HCT116 (cell line): ENCODE data around the gene AXL. TPM values are rescaled to one million over a fixed set of nuclear protein-coding genes. Genes with fewer than 3 reads are reported as not detected.

Experiments used
- ATAC-seq: fragments of 200-7000 bp; cut with Tn5 transposase; 2 replicates; pipeline ENCODE4 v1.9.1; 2020; ENCODE audit warnings: mild to moderate bottlenecking, moderate library complexity
- BruUV-seq: library from RNA; stranded (reverse); fragments of 400-500 nt; replicated peaks from 2 replicates; lab custom pipeline; 2021; lab: Mats Ljungman, UMichigan
- CTCF ChIA-PET: fragments of 300-600 bp; sonication (Branson Sonifier 250); formaldehyde crosslinking; loops from one replicate; lab custom pipeline; 2021; ENCODE audit warnings: antibody characterized with exemption; lab: Charles Lee
- POLR2A ChIA-PET: fragments of 300-600, 350-600 bp; sonication (Branson Sonifier 250); formaldehyde crosslinking; loops from one replicate; lab custom pipeline; 2021; ENCODE audit warnings: antibody characterized with exemption; lab: Charles Lee
- RAD21 ChIA-PET, 2 experiments: fragments of 300-600 bp; sonication (Branson Sonifier 250); formaldehyde crosslinking; loops; one replicate each; lab custom pipeline; 2023; ENCODE audit warnings: low total read pairs in 2 of 2; ENCODE audit not compliant: uncharacterized antibody in 2 of 2, unreplicated experiment in 2 of 2, low non-redundant PET in 1 of 2; lab: Charles Lee
- DNase-seq: peaks from one replicate; pipeline ENCODE4 v3.0.0-alpha.2; 2010; ENCODE audit warnings: low read depth, low spot score
- H2AFZ ChIP-seq: fragments of 200-600 bp; shearing (Covaris generic), sonication (generic); 2 replicates; pipeline ENCODE4 v1.6.1; 2017; ENCODE audit warnings: low read depth, mixed run types, mixed read lengths, antibody characterized with exemption, low read length; ENCODE audit not compliant: poor library complexity, severe bottlenecking
- H3K27ac ChIP-seq: 2 replicates; pipeline ENCODE4 v1.5.1; 2012; ENCODE audit warnings: low read depth, low read length
- H3K27me3 ChIP-seq: fragments of 200-600 bp; sonication (generic); 2 replicates; pipeline ENCODE4 v1.6.1; 2016; ENCODE audit warnings: mixed run types, low read length, mixed read lengths; ENCODE audit not compliant: insufficient read depth
- H3K36me3 ChIP-seq, 2 experiments: fragments of 200-500 bp in 1 of 2; fragments of 200-600 bp in 1 of 2; sonication (Bioruptor generic) in 1 of 2; sonication (generic) in 1 of 2; 2 replicates each; pipeline versions ENCODE4 v1.5.1 to v1.6.1; 2014 to 2016; ENCODE audit warnings: low read length in 2 of 2, inconsistent platforms in 1 of 2, mixed read lengths in 1 of 2, mixed run types in 1 of 2; ENCODE audit not compliant: insufficient read depth in 2 of 2, control insufficient read depth in 1 of 2
- H3K4me1 ChIP-seq, 2 experiments: fragments of 200-600 bp in 1 of 2; sonication (generic) in 1 of 2; 2 replicates each; pipeline versions ENCODE4 v1.5.1 to v1.6.1; 2012 to 2017; ENCODE audit warnings: low read length in 2 of 2, inconsistent platforms in 1 of 2, mild to moderate bottlenecking in 1 of 2, mixed read lengths in 1 of 2, mixed run types in 1 of 2, moderate library complexity in 1 of 2; ENCODE audit not compliant: insufficient read depth in 2 of 2, control insufficient read depth in 1 of 2
- H3K4me2 ChIP-seq: fragments of 200-600 bp; sonication (generic); 2 replicates; pipeline ENCODE4 v1.6.1; 2017; ENCODE audit warnings: mixed run types, low read length, mixed read lengths
- H3K4me3 ChIP-seq, 2 experiments: fragments of 200-600 bp in 1 of 2; sonication (generic) in 1 of 2; replicated peaks in 1 of 2; 2 replicates each; pipeline ENCODE4 v1.5.1; 2011 to 2016; ENCODE audit warnings: low read length in 2 of 2, control low read depth in 1 of 2, low read depth in 1 of 2, mild to moderate bottlenecking in 1 of 2, mixed read lengths in 1 of 2, mixed run types in 1 of 2
- H3K79me2 ChIP-seq: fragments of 200-600 bp; sonication (generic); 2 replicates; pipeline ENCODE4 v1.6.1; 2017; ENCODE audit warnings: mild to moderate bottlenecking, mixed run types, low read length, moderate library complexity, mixed read lengths; ENCODE audit not compliant: insufficient read depth
- H3K9ac ChIP-seq: fragments of 200-600 bp; sonication (generic); 2 replicates; pipeline ENCODE4 v1.6.1; 2016; ENCODE audit warnings: low read length, mixed read lengths
- H3K9me2 ChIP-seq: fragments of 200-600 bp; sonication (generic), shearing (Covaris generic); 2 replicates; pipeline ENCODE4 v1.6.1; 2017; ENCODE audit warnings: mixed run types, mild to moderate bottlenecking, moderate library complexity; ENCODE audit not compliant: insufficient read depth
- H3K9me3 ChIP-seq, 2 experiments: fragments of 200-500 bp in 1 of 2; fragments of 200-600 bp in 1 of 2; sonication (Bioruptor generic) in 1 of 2; sonication (generic) in 1 of 2; 2 replicates each; pipeline ENCODE4 v1.6.1; 2014 to 2017; ENCODE audit warnings: low read length in 2 of 2, mixed read lengths in 2 of 2, inconsistent platforms in 1 of 2, low read depth in 1 of 2, mild to moderate bottlenecking in 1 of 2, mixed run types in 1 of 2, moderate library complexity in 1 of 2; ENCODE audit not compliant: control insufficient read depth in 1 of 2, insufficient read depth in 1 of 2
- H4K20me1 ChIP-seq: fragments of 200-600 bp; sonication (generic), shearing (Covaris generic); 2 replicates; pipeline ENCODE4 v1.6.1; 2017; ENCODE audit warnings: mixed run types, mild to moderate bottlenecking, moderate library complexity; ENCODE audit not compliant: insufficient read depth
- CBX3 ChIP-seq: IDR thresholded peaks from 2 replicates; pipeline ENCODE4 v1.6.1; 2012; ENCODE audit warnings: low read depth
- CEBPB ChIP-seq: IDR thresholded peaks from 2 replicates; pipeline ENCODE4 v1.6.1; 2012; ENCODE audit warnings: low read depth
- EZH2 ChIP-seq: fragments of 200-600 bp; sonication (generic); IDR thresholded peaks from 2 replicates; pipeline ENCODE4 v1.6.1; 2017; ENCODE audit warnings: antibody characterized with exemption, mixed run types
- EZH2phosphoT487 ChIP-seq: fragments of 200-600 bp; IDR thresholded peaks from 2 replicates; pipeline ENCODE4 v1.6.1; 2018; ENCODE audit warnings: antibody characterized with exemption, borderline replicate concordance
- FOSL1 ChIP-seq: IDR thresholded peaks from 2 replicates; pipeline ENCODE4 v1.6.1; 2012; ENCODE audit warnings: low read depth
- JUND ChIP-seq: IDR thresholded peaks from 2 replicates; pipeline ENCODE4 v1.6.1; 2012
- POLR2AphosphoS5 ChIP-seq: IDR thresholded peaks from 2 replicates; pipeline ENCODE4 v1.6.1; 2011; ENCODE audit warnings: mild to moderate bottlenecking, low read depth, low read length, moderate library complexity
- RAD21 ChIP-seq: IDR thresholded peaks from 2 replicates; pipeline ENCODE4 v1.6.1; 2012; ENCODE audit warnings: low read depth, mild to moderate bottlenecking
- SIN3A ChIP-seq: IDR thresholded peaks from 2 replicates; pipeline ENCODE4 v1.6.1; 2012; ENCODE audit warnings: low read depth
- SP1 ChIP-seq: IDR thresholded peaks from 2 replicates; pipeline ENCODE4 v1.6.1; 2012; ENCODE audit warnings: low read depth
- TCF7L2 ChIP-seq: IDR thresholded peaks from 2 replicates; pipeline ENCODE4 v1.7.0; 2011; ENCODE audit warnings: borderline replicate concordance, inconsistent platforms; ENCODE audit not compliant: insufficient read depth, insufficient read length; ENCODE audit errors: extremely low read depth
- ZNF274 ChIP-seq: fragments of 200-500 bp; sonication (Bioruptor generic); IDR thresholded peaks from 2 replicates; pipeline ENCODE4 v1.6.1; 2014; ENCODE audit warnings: mild to moderate bottlenecking, low read depth, low read length, inconsistent platforms
- intact Hi-C: fragments of 100-400 bp; cut with micrococcal nuclease; formaldehyde crosslinking; loops from 2 replicates; pipeline ENCODE4 v1.10.0; 2022
- total RNA-seq: library from RNA; stranded (reverse); gene quantifications from one replicate; pipeline ENCODE4 v1.2.1, GENCODE V29; 2021; ENCODE audit not compliant: unreplicated experiment
- TF ChIP-seq, protein P1 (sequence below): IDR thresholded peaks from 2 replicates; pipeline ENCODE4 v1.6.1; 2012
- TF ChIP-seq, protein P2 (sequence below), 3 experiments: fragments of 200-600 bp in 1 of 3; sonication (generic) in 1 of 3; IDR thresholded peaks in 2 of 3; conservative IDR thresholded peaks in 1 of 3; 2 replicates each; pipeline ENCODE4 v1.5.1; 2012 to 2017; ENCODE audit warnings: low read depth in 2 of 3, low read length in 2 of 3, antibody characterized with exemption in 1 of 3, borderline replicate concordance in 1 of 3, control low read depth in 1 of 3, mild to moderate bottlenecking in 1 of 3, mixed read lengths in 1 of 3, mixed run types in 1 of 3, moderate library complexity in 1 of 3; ENCODE audit not compliant: insufficient read depth in 1 of 3
- TF ChIP-seq, protein P3 (sequence below): IDR thresholded peaks from 2 replicates; pipeline ENCODE4 v1.6.1; 2012; ENCODE audit warnings: low read depth
- TF ChIP-seq, protein P4 (sequence below): IDR thresholded peaks from 2 replicates; pipeline ENCODE4 v1.6.1; 2012
- TF ChIP-seq, protein P5 (sequence below): IDR thresholded peaks from 2 replicates; pipeline ENCODE4 v1.6.1; 2011; ENCODE audit warnings: mild to moderate bottlenecking, low read length, moderate library complexity; ENCODE audit not compliant: insufficient replicate concordance; ENCODE audit errors: extremely low read depth

Gene AXL
- total RNA-seq, 1 experiment from 2014 or later: 47.4 TPM

DNA sequence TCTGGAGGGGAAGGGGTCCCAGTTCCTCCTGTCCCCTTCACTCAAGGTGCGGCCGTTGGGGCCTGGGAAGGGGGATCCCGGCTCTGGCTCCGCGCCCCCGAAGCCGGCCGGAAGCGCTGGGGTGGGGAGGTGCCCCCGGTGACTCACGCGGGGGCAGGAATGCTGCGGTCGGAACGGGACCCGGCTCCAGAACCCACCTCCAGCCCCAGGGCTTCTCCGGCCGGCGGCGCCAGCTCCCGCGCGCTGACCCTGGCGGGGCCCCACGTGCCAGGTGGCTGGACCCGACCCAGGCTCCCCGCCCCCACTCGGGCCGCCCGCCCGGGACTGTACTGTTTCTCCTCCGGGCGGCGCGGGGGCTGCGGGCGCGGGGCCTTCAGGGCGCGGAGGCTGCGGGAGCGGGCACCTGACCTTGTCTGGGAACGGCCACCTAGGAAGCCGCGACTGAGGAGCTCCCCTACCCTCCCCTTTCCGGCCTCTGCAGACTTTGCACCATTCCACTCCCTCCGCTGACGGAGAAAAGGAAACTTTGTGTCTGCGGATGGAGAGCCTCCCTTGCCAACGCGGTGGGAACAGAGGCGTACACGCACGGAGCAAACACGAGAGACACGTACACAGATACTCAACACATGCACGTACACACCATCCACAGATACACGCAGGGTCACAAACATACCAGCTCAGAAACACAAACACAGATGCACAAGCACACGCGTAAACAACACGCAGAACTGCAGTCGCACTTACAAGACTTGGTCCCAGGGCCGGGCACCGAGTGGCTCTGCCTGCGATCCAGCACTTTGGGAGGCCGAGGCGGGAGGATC is 7.2 kb downstream of the AXL start:
- intact Hi-C loops: loop anchor here (5.0 kb wide), 1 partner anchor 36 kb away; the partner anchor contains the start of gene HNRNPUL1
- TF ChIP-seq JUND: no peak; the same call in 1 of the 2 replicates
- no peak for TF ChIP-seq CEBPB
- peak; percentile 74 for TF ChIP-seq CBX3
- no peak for TF ChIP-seq RAD21
- peak; percentile 73 for TF ChIP-seq FOSL1
- TF ChIP-seq, protein P1, sequence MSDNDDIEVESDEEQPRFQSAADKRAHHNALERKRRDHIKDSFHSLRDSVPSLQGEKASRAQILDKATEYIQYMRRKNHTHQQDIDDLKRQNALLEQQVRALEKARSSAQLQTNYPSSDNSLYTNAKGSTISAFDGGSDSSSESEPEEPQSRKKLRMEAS: peak; percentile 73; the same call in 1 of the 2 replicates
- TF ChIP-seq EZH2: no peak
- TF ChIP-seq, protein P2, sequence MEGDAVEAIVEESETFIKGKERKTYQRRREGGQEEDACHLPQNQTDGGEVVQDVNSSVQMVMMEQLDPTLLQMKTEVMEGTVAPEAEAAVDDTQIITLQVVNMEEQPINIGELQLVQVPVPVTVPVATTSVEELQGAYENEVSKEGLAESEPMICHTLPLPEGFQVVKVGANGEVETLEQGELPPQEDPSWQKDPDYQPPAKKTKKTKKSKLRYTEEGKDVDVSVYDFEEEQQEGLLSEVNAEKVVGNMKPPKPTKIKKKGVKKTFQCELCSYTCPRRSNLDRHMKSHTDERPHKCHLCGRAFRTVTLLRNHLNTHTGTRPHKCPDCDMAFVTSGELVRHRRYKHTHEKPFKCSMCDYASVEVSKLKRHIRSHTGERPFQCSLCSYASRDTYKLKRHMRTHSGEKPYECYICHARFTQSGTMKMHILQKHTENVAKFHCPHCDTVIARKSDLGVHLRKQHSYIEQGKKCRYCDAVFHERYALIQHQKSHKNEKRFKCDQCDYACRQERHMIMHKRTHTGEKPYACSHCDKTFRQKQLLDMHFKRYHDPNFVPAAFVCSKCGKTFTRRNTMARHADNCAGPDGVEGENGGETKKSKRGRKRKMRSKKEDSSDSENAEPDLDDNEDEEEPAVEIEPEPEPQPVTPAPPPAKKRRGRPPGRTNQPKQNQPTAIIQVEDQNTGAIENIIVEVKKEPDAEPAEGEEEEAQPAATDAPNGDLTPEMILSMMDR (IDR thresholded peaks at IDR 0.05 in 2 of 3, conservative IDR thresholded peaks at IDR 0.05 in 1 of 3; ENCODE audit: borderline replicate concordance in 1 of 3, insufficient read depth in 1 of 3, low read depth in 2 of 3, low read length in 2 of 3): no peak
- TF ChIP-seq, protein P3, sequence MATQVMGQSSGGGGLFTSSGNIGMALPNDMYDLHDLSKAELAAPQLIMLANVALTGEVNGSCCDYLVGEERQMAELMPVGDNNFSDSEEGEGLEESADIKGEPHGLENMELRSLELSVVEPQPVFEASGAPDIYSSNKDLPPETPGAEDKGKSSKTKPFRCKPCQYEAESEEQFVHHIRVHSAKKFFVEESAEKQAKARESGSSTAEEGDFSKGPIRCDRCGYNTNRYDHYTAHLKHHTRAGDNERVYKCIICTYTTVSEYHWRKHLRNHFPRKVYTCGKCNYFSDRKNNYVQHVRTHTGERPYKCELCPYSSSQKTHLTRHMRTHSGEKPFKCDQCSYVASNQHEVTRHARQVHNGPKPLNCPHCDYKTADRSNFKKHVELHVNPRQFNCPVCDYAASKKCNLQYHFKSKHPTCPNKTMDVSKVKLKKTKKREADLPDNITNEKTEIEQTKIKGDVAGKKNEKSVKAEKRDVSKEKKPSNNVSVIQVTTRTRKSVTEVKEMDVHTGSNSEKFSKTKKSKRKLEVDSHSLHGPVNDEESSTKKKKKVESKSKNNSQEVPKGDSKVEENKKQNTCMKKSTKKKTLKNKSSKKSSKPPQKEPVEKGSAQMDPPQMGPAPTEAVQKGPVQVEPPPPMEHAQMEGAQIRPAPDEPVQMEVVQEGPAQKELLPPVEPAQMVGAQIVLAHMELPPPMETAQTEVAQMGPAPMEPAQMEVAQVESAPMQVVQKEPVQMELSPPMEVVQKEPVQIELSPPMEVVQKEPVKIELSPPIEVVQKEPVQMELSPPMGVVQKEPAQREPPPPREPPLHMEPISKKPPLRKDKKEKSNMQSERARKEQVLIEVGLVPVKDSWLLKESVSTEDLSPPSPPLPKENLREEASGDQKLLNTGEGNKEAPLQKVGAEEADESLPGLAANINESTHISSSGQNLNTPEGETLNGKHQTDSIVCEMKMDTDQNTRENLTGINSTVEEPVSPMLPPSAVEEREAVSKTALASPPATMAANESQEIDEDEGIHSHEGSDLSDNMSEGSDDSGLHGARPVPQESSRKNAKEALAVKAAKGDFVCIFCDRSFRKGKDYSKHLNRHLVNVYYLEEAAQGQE: no peak
- TF ChIP-seq ZNF274: no peak
- TF ChIP-seq, protein P4, sequence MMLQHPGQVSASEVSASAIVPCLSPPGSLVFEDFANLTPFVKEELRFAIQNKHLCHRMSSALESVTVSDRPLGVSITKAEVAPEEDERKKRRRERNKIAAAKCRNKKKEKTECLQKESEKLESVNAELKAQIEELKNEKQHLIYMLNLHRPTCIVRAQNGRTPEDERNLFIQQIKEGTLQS: no peak
- TF ChIP-seq, protein P5, sequence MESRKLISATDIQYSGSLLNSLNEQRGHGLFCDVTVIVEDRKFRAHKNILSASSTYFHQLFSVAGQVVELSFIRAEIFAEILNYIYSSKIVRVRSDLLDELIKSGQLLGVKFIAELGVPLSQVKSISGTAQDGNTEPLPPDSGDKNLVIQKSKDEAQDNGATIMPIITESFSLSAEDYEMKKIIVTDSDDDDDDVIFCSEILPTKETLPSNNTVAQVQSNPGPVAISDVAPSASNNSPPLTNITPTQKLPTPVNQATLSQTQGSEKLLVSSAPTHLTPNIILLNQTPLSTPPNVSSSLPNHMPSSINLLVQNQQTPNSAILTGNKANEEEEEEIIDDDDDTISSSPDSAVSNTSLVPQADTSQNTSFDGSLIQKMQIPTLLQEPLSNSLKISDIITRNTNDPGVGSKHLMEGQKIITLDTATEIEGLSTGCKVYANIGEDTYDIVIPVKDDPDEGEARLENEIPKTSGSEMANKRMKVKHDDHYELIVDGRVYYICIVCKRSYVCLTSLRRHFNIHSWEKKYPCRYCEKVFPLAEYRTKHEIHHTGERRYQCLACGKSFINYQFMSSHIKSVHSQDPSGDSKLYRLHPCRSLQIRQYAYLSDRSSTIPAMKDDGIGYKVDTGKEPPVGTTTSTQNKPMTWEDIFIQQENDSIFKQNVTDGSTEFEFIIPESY: no peak
- TF ChIP-seq TCF7L2: peak; percentile 67
- TF ChIP-seq POLR2AphosphoS5: peak; percentile 45
- TF ChIP-seq SIN3A: no peak
- no peak; the same call in 1 of the 2 replicates for TF ChIP-seq SP1
- no peak for TF ChIP-seq EZH2phosphoT487

More for the DNA sequence above, 7.2 kb downstream of the AXL start:
- no peak overlapping the region for H2AFZ ChIP-seq
- ATAC-seq: peak; percentile 68
- H3K9me3 ChIP-seq: no peaks in the 10 kb centered on the region
- CTCF ChIA-PET: interaction anchor here (1.2 to 1.3 kb wide), 2 partner anchors 22 to 36 kb away, joined by 4 to 5 read pairs; no protein-coding TSS in a partner anchor
- H3K27ac ChIP-seq: peak overlapping the region; percentile 98
- H3K79me2 ChIP-seq: peaks cover 29% of the 10 kb centered on the region; the same call in 1 of the 2 replicates
- RAD21 ChIA-PET: interaction anchor here in 1 of 2 experiments (0.7 kb wide), 1 partner anchor 38 kb away, joined by 3 read pairs; no protein-coding TSS in a partner anchor
- H3K9ac ChIP-seq: peak overlapping the region; percentile 73
- no peaks in the 10 kb centered on the region for H3K27me3 ChIP-seq
- peaks cover 0 to 17% of the 10 kb centered on the region in 2 experiments; a peak in 1 of 4 replicates for H3K36me3 ChIP-seq
- peak overlapping the region; percentile 33 to 50 for H3K4me3 ChIP-seq
- peak; percentile 72 for DNase-seq
- BruUV-seq: no TSS peak
- H4K20me1 ChIP-seq: no peaks in the 10 kb centered on the region
- POLR2A ChIA-PET: interaction anchor here (1.2 kb wide), 1 partner anchor 37 kb away, joined by 12 read pairs; the partner anchor contains the start of gene HNRNPUL1
- H3K9me2 ChIP-seq: no peaks in the 10 kb centered on the region
- peaks cover 68 to 93% of the 10 kb centered on the region in 2 experiments for H3K4me1 ChIP-seq
- H3K4me2 ChIP-seq: peak overlapping the region; percentile 98
